Stimulated activated CD8-positive, alpha-beta memory T cell treated with anti-CD3 and anti-CD28 coated beads, Interleukin-12 subunit alpha, Interleukin-12 subunit beta, amount 100 ng/mL, for 1 hour (primary cell): Measurements from ENCODE around the gene DRAP1.

Experiments used
- DNase-seq: peaks from one replicate; pipeline ENCODE4 v3.0.0-alpha.2; 2020; ENCODE audit warnings: low read depth

Gene DRAP1

GRCh38 chr11:65919141-65919572 lies at the start of gene DRAP1:
Gene DRAP1 (plus strand): TSS chr11:65919426. CDS start chr11:65919502, 76 bp downstream.
- DNase-seq, result peak; percentile 99

GRCh38 chr11:65869643-65870306 lies 49.5 kb upstream of the DRAP1 start:
- no peak for DNase-seq

- no peak for DNase-seq
Observed at GRCh38 chr11:65870307-65870658, 48.9 kb upstream of the DRAP1 start.

- DNase-seq, result no peak
Observed at GRCh38 chr11:65870706-65871681, 48.2 kb upstream of the DRAP1 start.

- no peak for DNase-seq
Observed at GRCh38 chr11:65871811-65872548, 47.2 kb upstream of the DRAP1 start.

- DNase-seq, result no peak
Observed at GRCh38 chr11:65872586-65873317, 46.5 kb upstream of the DRAP1 start, which contains the start of gene EFEMP2. Gene EFEMP2 (minus strand): TSS chr11:65872800. CDS start chr11:65872354, 446 bp downstream.

- peak; percentile 95 for DNase-seq
Observed at GRCh38 chr11:65873318-65874156, 45.7 kb upstream of the DRAP1 start.

- no peak for DNase-seq
Observed at GRCh38 chr11:65879617-65880016, 39.6 kb upstream of the DRAP1 start, which contains the start of gene CTSW. Gene CTSW (plus strand): TSS chr11:65879837. CDS start chr11:65879855, 18 bp downstream.

GRCh38 chr11:65880027-65880426 lies 39.2 kb upstream of the DRAP1 start:
- DNase-seq, result no peak

- no peak for DNase-seq
Observed at GRCh38 chr11:65880844-65881421, 38.3 kb upstream of the DRAP1 start.

GRCh38 chr11:65882120-65883057 lies 36.8 kb upstream of the DRAP1 start:
- DNase-seq, result no peak

GRCh38 chr11:65883058-65883761 lies 36.0 kb upstream of the DRAP1 start:
- no peak for DNase-seq

GRCh38 chr11:65883786-65884715 lies 35.2 kb upstream of the DRAP1 start:
- DNase-seq, result no peak

- DNase-seq, result peak; percentile 65
Observed at GRCh38 chr11:65884716-65885092, 34.5 kb upstream of the DRAP1 start.

GRCh38 chr11:65885231-65885630 lies 34.0 kb upstream of the DRAP1 start:
- no peak for DNase-seq

GRCh38 chr11:65885808-65886536 lies 33.3 kb upstream of the DRAP1 start:
- DNase-seq, result no peak
